AG09319 (cell line): ENCODE measurements around the gene OR5M11.

Experiments used
- DNase-seq: peaks from one replicate; pipeline ENCODE4 v3.0.0-alpha.2; 2010; ENCODE audit warnings: low read depth; ENCODE audit errors: extremely low read depth
- CTCF ChIP-seq: IDR thresholded peaks from 2 replicates; pipeline ENCODE4 v1.5.1; 2011; ENCODE audit warnings: low read depth, mild to moderate bottlenecking, inconsistent platforms, low read length, moderate library complexity

The OR5M11 gene

GRCh38 chr11:56531856-56532255, 11.2 kb downstream of the OR5M11 start:
- DNase-seq, result no peak
- no peak for TF ChIP-seq CTCF

DNA sequence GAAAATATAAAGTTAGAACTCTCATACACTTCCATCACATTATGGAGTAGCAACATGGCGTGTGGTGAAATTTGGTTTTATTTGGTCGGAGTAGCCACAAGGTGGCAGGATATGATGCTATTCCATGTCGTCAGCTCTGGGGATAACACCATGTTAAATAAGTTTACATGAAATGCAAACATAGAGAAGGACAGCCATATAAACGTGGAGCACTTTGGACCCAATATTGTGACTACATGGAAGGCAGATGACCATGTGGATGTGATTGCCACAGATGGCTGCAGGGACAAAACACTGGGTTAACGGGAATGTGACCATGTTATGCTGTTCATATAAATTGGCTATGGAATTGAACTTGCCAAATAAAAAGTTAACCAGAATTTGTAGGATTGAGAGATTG, 21.0 kb downstream of the OR5M11 start:
- no peak for TF ChIP-seq CTCF
- no peak for DNase-seq

- no peak for TF ChIP-seq CTCF
- no peak for DNase-seq
Measured at GRCh38 chr11:56513280-56513679, 29.8 kb downstream of the OR5M11 start.

DNA sequence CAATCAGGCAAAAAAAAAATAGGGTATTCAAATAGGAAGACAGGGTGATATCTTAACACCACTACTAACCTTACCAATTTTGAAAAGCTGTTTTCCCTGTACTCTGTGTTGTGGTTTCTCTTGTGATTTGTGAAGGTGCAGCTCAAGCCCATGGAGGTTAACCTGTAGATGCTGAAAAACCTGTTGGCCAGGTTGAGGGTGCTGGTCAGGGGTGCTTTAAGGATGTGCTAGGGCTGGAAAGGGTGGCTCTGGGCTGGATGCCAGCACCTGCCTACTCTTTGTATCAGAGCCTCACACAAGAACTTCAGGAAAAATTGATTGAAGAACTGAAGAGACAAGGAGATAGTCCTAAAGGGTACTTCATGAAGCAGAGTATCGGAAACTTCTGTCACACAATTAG, 33.6 kb downstream of the OR5M11 start:
- no peak for DNase-seq
- TF ChIP-seq CTCF, result no peak

GRCh38 chr11:56497010-56497409, 46.0 kb downstream of the OR5M11 start:
- DNase-seq, result no peak
- TF ChIP-seq CTCF, result no peak

- TF ChIP-seq CTCF, result no peak
- DNase-seq, result no peak
Measured at GRCh38 chr11:56495117-56495516, 47.9 kb downstream of the OR5M11 start.
